Skeletal muscle tissue (tissue), 4 donors: ENCODE measurements around the gene CC2D2B. TPM values are rescaled to one million over a fixed set of nuclear protein-coding genes. Genes with fewer than 3 reads are reported as not detected.
"Not testable (repeated sequence)": the region's sequence is repeated elsewhere in the genome, so short reads cannot be mapped to it uniquely, and the experiment has no call there.

Experiments
- H3K27ac ChIP-seq: one replicate; pipeline ENCODE4 v1.7.0; 2013; ENCODE audit warnings: mild to moderate bottlenecking, low read depth, low read length, inconsistent platforms
- H3K27me3 ChIP-seq, 3 donors: one replicate each; pipeline ENCODE4 v1.7.0; 2013; ENCODE audit warnings: low read length in 3 of 3; ENCODE audit not compliant: control insufficient read depth in 3 of 3, insufficient read depth in 3 of 3
- H3K36me3 ChIP-seq, 3 donors: one replicate each; pipeline ENCODE4 v1.7.0; 2013; ENCODE audit warnings: low read length in 3 of 3; ENCODE audit not compliant: control insufficient read depth in 3 of 3, insufficient read depth in 3 of 3
- H3K4me1 ChIP-seq, 3 donors: one replicate each; pipeline ENCODE4 v1.7.0; 2013; ENCODE audit warnings: low read length in 3 of 3, mild to moderate bottlenecking in 3 of 3; ENCODE audit not compliant: control insufficient read depth in 3 of 3, insufficient read depth in 3 of 3
- H3K4me3 ChIP-seq, 3 donors: one replicate each; pipeline ENCODE4 v1.7.0; 2013; ENCODE audit warnings: low read length in 3 of 3
- H3K9ac ChIP-seq, 3 donors: one replicate each; pipeline ENCODE4 v1.7.0; 2013; ENCODE audit warnings: low read length in 3 of 3, mild to moderate bottlenecking in 3 of 3, moderate library complexity in 2 of 3, low read depth in 1 of 3
- H3K9me3 ChIP-seq, 3 donors: one replicate each; pipeline ENCODE4 v1.7.0; 2013; ENCODE audit warnings: low read length in 3 of 3; ENCODE audit not compliant: control insufficient read depth in 3 of 3
- total RNA-seq: library from RNA; depleted of rRNA; stranded (reverse); fragments of >200 nt; gene quantifications from one replicate; pipeline ENCODE4 v1.2.3, GENCODE V29; 2014
- donor health status: Osteomylitis.

Gene CC2D2B
- total RNA-seq, 1 donor from 2014 or later = 1.6 TPM

DNA sequence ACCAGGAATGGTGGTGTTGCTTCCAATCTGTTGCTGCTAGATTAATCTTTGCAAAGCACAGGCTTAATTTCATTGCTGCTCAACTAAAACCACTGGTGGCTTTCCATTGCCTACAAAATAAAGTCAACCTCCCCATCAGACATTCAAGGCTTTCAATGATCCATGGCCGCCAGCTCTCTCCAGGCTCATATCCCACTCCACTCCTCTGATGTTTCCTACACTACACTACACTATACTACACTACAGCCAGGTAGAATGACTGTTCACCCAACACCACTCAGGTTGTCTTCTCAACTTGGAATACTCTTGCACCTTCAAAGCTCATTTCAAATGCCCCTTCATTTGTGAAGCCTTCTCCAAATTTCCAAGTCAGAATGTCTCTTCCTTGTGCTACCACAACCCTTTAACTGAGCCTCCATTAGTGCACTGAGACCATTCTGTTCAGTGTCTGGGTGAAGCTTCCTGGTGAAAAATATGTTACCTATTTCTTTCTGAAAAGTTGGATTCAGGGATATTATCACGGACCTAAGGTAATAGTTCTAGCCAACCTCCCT is 35.5 kb upstream of the CC2D2B start:
- Histone ChIP-seq H3K27ac (no peak overlapping the region), H3K9me3 (no peaks in the 10 kb centered on the region), H3K36me3 (peaks cover 4 to 23% (median 22%) of the 10 kb centered on the region in 3 donors), H3K27me3 (no peaks in the 10 kb centered on the region), H3K4me3 (no peak overlapping the region), H3K9ac (no peak overlapping the region), H3K4me1 (no peaks in the 10 kb centered on the region)

DNA sequence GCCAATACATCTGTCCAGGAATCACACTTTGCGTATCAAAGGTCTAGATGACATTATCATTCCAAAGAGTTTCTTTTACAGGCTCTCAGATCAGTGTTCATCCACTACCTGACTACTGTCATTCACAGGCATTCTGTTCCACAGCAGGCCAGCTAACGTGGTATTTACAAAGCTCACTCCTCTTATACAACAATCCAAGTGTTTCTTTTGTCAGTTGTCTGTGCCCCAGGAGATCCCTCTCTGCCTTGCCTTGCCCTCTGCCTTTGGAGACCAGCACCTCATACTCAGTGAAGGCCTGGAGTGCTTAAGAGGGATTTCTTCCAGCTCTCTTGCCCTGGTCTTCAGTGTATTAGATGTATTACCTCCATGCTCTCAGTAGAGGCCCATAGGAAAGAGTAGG is 34.6 kb upstream of the CC2D2B start:
- Histone ChIP-seq H3K4me3 (no peak overlapping the region), H3K9me3 (no peaks in the 10 kb centered on the region), H3K4me1 (no peaks in the 10 kb centered on the region), H3K9ac (no peak overlapping the region), H3K36me3 (peaks cover 4 to 14% (median 14%) of the 10 kb centered on the region in 3 donors), H3K27ac (no peak overlapping the region), H3K27me3 (no peaks in the 10 kb centered on the region)

DNA sequence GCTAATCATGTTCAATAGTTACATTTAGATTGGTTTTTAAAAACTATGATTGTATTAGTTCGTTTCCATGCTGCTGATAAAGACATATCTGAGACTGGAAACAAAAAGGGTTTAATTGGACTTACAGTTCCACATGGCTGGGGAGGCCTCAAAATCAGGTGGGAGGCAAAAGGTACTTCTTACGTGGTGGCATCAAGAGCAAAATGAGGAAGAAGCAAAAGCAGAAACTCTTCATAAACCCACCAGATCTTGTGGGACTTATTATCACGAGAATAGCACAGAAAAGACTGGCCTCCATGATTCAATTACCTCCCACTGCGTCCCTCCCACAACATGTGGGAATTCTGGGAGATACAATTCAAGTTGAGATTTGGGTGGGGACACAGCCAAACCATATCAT is 34.1 kb upstream of the CC2D2B start:
- H3K4me1 ChIP-seq = no peaks in the 10 kb centered on the region
- no peaks in the 10 kb centered on the region for H3K27me3 ChIP-seq
- H3K9ac ChIP-seq = no peak overlapping the region
- H3K9me3 ChIP-seq = no peaks in the 10 kb centered on the region
- no peak overlapping the region for H3K4me3 ChIP-seq
- no peak overlapping the region for H3K27ac ChIP-seq
- H3K36me3 ChIP-seq = peaks cover 4 to 14% (median 12%) of the 10 kb centered on the region in 3 donors

- H3K27me3 ChIP-seq, H3K9ac ChIP-seq, H3K27ac ChIP-seq, H3K4me3 ChIP-seq, H3K4me1 ChIP-seq, H3K9me3 ChIP-seq: not testable (repeated sequence)
- peaks cover 4 to 14% (median 12%) of the 10 kb centered on the region in 3 donors for H3K36me3 ChIP-seq
Observed at GRCh38 chr10:95874783-95875182, 33.0 kb upstream of the CC2D2B start.

- Histone ChIP-seq H3K9ac (no peak overlapping the region), H3K27me3 (no peaks in the 10 kb centered on the region), H3K4me3 (no peak overlapping the region), H3K36me3 (peaks cover 4 to 14% (median 8%) of the 10 kb centered on the region in 3 donors), H3K27ac (no peak overlapping the region), H3K9me3 (no peaks in the 10 kb centered on the region), H3K4me1 (no peaks in the 10 kb centered on the region)
Observed at GRCh38 chr10:95876756-95877155, 31.0 kb upstream of the CC2D2B start.

- Histone ChIP-seq H3K9ac (no peak overlapping the region), H3K36me3 (peaks cover 0 to 10% (median 8%) of the 10 kb centered on the region in 3 donors), H3K4me1 (no peaks in the 10 kb centered on the region), H3K4me3 (no peak overlapping the region), H3K27ac (no peak overlapping the region), H3K9me3 (no peaks in the 10 kb centered on the region), H3K27me3 (no peaks in the 10 kb centered on the region)
Observed at GRCh38 chr10:95877881-95878280, 29.9 kb upstream of the CC2D2B start.

DNA sequence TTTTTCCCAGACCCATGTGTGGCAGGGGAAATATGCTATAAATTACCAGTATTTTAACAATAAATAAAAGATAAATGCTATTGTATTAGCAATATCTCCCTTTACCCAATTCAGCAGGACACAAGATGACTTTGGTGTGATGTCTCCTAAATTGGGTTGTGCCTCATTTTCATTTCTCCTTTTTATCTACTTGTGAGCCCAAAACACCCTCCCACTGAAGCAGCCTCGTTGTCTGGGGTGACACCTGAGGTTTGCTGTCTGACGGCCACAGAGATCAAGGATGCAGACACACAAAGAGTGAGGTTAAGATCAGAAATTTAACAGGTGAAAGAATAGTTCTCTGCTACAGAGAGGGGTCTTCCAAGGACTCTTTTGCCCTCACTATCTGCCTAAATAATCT is 27.1 kb upstream of the CC2D2B start:
- no peaks in the 10 kb centered on the region for H3K9me3 ChIP-seq
- no peak overlapping the region for H3K27ac ChIP-seq
- peaks cover 0 to 4% (median 2%) of the 10 kb centered on the region in 3 donors for H3K36me3 ChIP-seq
- H3K9ac ChIP-seq = no peak overlapping the region
- no peaks in the 10 kb centered on the region for H3K4me1 ChIP-seq
- H3K27me3 ChIP-seq = no peaks in the 10 kb centered on the region
- no peak overlapping the region for H3K4me3 ChIP-seq

DNA sequence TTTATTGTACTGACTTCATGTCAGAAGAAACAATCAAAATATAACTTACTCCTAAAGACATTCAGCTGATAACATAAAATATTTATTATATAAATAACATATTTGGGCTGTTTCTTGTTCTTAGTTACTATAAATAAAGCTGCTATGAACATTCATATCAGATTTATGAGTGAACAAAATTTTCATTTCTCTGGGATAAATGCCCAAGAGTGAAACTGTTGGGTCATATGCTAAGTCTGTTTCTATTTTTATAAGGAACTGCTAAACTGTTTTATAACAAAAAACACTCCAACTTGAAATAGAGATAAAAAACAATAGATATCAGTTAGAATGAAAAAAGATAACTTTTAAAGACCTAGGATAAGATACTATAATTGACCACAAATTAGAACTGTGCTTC is 26.5 kb upstream of the CC2D2B start:
- no peak overlapping the region for H3K27ac ChIP-seq
- no peaks in the 10 kb centered on the region for H3K27me3 ChIP-seq
- no peak overlapping the region for H3K9ac ChIP-seq
- H3K4me3 ChIP-seq = no peak overlapping the region
- H3K36me3 ChIP-seq = peaks cover 0 to 2% (median 1%) of the 10 kb centered on the region in 3 donors
- no peaks in the 10 kb centered on the region for H3K9me3 ChIP-seq
- H3K4me1 ChIP-seq = no peaks in the 10 kb centered on the region

- Histone ChIP-seq H3K36me3 (peaks cover 0 to 20% (median 7%) of the 10 kb centered on the region in 3 donors), H3K4me3 (no peak overlapping the region), H3K27ac (no peak overlapping the region), H3K4me1 (no peaks in the 10 kb centered on the region), H3K27me3 (no peaks in the 10 kb centered on the region), H3K9ac (no peak overlapping the region), H3K9me3 (no peaks in the 10 kb centered on the region)
Observed at GRCh38 chr10:95889830-95890229, 17.9 kb upstream of the CC2D2B start.

GRCh38 chr10:95896071-95896850 is 11.5 kb upstream of the CC2D2B start:
- Histone ChIP-seq H3K4me3 (no peak overlapping the region), H3K36me3 (peaks cover 5 to 25% (median 20%) of the 10 kb centered on the region in 3 donors), H3K27me3 (no peaks in the 10 kb centered on the region), H3K27ac (no peak overlapping the region), H3K9ac (no peak overlapping the region), H3K9me3 (no peaks in the 10 kb centered on the region), H3K4me1 (no peaks in the 10 kb centered on the region)
